GM19397 (cell line): ENCODE measurements around the gene CCDC91.
A peak's percentile ranks its signal among the peaks of the same experiment; 100 is the strongest.

Experiments used
- ATAC-seq: cut with Tn5 transposase; IDR thresholded peaks from one replicate; pipeline ENCODE4 v1.9.1; 2021; ENCODE audit warnings: mild to moderate bottlenecking, moderate library complexity; ENCODE audit not compliant: unreplicated experiment

Gene CCDC91, protein sequence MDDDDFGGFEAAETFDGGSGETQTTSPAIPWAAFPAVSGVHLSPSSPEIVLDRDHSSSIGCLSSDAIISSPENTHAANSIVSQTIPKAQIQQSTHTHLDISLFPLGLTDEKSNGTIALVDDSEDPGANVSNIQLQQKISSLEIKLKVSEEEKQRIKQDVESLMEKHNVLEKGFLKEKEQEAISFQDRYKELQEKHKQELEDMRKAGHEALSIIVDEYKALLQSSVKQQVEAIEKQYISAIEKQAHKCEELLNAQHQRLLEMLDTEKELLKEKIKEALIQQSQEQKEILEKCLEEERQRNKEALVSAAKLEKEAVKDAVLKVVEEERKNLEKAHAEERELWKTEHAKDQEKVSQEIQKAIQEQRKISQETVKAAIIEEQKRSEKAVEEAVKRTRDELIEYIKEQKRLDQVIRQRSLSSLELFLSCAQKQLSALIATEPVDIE

GRCh38 chr12:28190321-28191050, at the start of gene CCDC91:
Gene CCDC91 (plus strand): TSS chr12:28190456. CDS start chr12:28257216, 66,760 bp downstream.
- peak; percentile 95 for ATAC-seq

DNA sequence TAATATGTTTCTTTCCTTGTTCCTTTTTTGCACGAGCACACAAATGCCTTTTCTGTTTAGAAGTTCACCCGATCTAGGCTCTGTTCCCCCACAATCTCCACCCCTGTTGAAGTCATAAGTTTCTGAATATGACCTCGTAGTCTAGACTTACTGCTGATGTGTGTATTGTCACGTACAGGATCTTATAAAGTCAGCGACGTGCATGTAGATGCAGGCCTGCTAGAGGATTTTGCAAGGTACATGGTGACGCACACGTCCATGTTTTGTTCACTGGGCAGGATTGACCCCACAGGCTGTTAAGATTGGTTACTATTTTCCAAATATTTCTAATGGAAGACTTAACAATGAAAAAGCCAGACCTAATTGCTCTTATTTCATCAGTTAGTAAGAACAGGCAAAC, 46.2 kb upstream of the CCDC91 start:
- ATAC-seq: no peak

- ATAC-seq: no peak
Measured at GRCh38 chr12:28144532-28144931, 45.7 kb upstream of the CCDC91 start.

DNA sequence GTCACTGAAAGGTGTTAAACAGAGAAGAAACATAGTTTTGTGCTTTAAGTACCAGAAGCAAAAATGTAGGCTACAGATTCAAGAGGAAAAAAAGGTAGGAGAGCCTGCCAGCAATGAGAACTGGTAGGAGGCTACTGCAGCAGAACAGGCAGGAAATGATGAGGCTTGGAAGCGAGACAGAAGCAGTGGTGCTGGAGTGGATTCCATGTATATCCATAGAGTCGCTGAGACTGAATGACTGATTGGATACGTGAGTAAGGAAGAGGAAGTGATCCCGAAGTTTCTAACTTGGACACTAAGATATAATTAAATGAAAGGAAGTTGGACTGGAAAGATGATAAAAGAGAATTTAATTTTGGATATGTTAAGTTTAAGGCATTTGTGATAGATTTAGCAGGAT, 45.0 kb upstream of the CCDC91 start:
- no peak for ATAC-seq

GRCh38 chr12:28149279-28149678, 41.0 kb upstream of the CCDC91 start:
- no peak for ATAC-seq

DNA sequence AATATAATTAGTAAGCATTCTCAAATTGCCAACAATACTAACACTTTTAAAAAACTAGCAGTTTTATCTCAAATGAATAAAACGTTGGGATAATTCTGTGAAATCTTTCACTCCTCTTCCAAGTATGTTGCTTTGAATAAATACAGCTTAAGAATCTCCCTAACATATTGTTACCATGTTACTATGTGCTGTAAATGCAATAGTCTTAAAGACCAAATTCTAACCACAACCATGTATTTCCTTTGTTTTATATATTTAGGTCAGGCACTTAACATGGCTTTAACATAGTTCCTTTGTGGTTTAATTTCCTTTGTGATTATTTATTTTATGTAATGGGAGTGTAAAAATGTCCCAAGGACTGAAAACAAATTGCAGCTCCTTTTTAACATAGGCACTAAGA, 33.9 kb upstream of the CCDC91 start:
- ATAC-seq: no peak

DNA sequence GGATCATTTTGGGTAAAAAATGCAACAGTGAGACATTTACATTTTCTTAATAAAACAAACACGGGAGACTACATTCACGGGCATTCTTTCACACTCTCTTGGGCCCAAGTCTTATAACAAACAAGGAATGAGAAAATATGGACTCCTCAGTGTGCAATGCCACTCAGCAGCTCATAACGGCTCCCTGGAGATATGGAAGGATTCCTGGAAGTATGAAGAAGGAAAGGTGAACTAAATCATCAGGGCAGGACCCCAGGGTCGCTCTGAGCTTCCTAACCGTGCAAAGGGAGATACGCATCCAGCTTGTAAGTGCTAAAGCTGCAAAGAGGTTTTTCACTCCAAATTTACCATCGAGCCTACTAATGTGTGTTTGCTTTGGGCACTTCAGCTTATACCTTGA, 33.5 kb upstream of the CCDC91 start:
- no peak for ATAC-seq

- no peak for ATAC-seq
Measured at GRCh38 chr12:28158353-28158752, 31.9 kb upstream of the CCDC91 start.

DNA sequence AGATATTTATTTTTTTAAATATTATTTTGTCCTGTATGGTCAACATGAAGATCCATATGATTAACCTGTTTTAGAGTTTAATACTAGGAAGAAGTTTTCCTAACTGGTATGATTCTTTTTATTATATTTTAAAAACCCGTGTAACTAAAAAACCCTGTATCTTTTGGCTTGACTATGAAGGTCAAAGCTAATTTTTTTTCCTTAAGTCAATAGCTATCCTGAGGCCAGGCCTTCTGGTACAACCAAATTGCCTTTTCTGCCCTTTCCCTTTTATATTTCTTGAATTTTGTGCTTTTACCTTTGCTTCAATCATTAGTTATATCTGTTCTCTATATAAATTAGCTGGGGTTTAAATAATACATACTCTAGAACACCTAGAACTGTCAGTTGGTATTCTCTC, 30.6 kb upstream of the CCDC91 start:
- ATAC-seq: no peak

GRCh38 chr12:28161697-28162096, 28.6 kb upstream of the CCDC91 start:
- ATAC-seq: no peak

DNA sequence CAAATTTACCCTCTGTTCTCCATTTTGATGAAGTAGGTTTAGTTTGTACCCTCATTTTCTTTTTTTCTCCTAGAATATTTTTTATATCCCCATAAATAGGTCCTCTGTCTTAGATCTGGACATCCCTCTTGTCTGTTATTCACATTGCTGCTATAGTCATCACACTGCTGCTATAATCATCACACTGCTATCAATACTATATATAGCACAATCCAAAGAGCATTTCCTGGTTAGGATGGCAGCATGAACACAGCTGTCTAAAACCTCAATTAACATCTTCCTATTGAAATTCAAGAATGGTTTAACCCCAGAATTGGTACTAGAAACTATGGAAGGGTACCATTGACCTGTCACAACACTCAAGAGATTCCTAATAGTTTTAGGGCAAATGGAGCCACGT, 27.6 kb upstream of the CCDC91 start:
- ATAC-seq: no peak

- ATAC-seq: no peak
Measured at GRCh38 chr12:28164644-28165275, 25.5 kb upstream of the CCDC91 start.

DNA sequence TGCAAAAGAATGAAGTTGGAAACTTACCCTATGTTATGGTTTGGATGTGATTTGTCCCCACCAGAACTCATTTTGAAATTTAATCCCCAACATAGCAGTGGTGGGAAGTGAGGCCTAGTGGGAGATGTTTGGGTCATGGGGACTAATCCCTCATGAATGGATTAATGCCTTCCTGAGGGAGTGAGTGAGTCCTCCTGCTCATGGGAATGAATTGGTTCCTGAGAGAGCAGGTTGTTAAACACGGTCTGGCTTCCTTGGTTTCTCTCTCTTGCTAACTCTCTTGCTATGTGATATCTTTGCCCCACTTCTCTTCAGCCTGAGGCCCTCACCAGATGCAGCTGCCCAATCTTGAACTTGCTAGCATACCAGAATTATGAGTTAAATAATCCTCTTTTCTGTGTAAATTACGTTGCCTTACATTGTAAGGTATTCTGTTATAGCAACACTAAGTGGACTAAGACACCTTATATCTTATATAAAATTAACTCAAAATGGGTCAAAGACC, 22.2 kb upstream of the CCDC91 start:
- ATAC-seq: no peak

- ATAC-seq: no peak
Measured at GRCh38 chr12:28171356-28172060, 18.7 kb upstream of the CCDC91 start.

DNA sequence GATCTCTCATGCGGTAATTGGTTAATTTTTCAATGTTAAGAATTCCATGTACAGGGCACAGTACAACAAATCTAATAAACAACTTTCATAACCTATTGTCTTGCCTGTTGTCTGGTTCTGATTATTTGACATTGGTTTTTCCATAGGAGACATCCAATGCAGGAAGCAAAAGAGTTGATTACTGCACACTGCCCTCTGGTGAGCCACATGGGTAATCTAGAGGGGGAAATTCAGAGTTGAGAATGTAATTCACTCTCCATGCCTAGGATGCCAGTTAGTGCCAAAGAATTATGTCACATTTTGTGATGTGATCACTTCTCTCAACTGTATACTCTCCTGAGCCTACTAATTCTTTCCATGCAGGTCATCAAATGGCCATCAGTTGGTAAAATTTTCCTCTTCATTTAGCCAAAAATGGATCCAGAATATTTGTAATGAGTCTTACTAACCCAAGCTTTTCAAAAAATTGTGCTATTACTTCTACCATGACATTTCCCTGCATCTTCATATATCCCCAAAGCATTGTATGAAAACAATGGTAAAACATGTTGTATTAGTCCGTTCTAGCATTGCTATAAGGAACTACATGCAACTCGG, 17.7 kb upstream of the CCDC91 start:
- ATAC-seq: no peak

GRCh38 chr12:28173440-28173839, 16.8 kb upstream of the CCDC91 start:
- no peak for ATAC-seq

DNA sequence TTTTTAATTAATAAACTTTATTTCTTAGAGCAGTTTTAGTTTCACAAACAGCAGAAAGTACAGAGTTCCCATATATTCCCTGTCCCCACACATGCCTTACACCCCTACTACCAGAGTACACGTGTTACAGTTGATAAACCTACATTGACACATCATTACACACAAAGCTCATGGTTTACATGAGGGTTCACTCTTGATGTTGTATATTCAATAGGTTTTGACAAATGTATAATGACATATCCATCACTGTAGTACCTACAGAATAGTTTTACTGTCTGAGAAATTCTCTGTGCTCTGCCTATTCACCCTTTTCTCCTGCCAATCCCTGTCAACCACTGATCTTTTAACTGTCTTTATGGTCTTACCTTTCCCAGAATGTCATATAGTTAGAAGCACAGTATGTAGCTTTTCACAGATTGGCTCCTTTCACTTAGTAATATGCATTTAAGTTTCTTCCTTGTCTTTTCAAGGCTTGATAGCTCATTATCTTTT, 15.1 kb upstream of the CCDC91 start:
- no peak for ATAC-seq

- ATAC-seq: no peak
Measured at GRCh38 chr12:28176295-28176694, 14.0 kb upstream of the CCDC91 start.

GRCh38 chr12:28177461-28177860, 12.8 kb upstream of the CCDC91 start:
- ATAC-seq: no peak

- ATAC-seq: no peak
Measured at GRCh38 chr12:28177905-28178304, 12.4 kb upstream of the CCDC91 start.
